PC-3 (cell line): ENCODE data around the gene LINGO3.

ENCODE experiments used
- CTCF ChIP-seq: fragments of 300-600 bp; sonication (generic); conservative IDR thresholded peaks from 2 replicates; pipeline ENCODE4 v1.5.1; 2017; ENCODE audit warnings: antibody characterized with exemption, low read depth, mild to moderate bottlenecking, low read length
- EZH2 ChIP-seq: fragments of 300-600 bp; sonication (generic); IDR thresholded peaks from one replicate; pipeline ENCODE4 v1.6.1; 2017; ENCODE audit warnings: antibody characterized with exemption, mild to moderate bottlenecking, low read length; ENCODE audit not compliant: unreplicated experiment
- EZH2phosphoT487 ChIP-seq: fragments of 300-600 bp; sonication (generic); IDR thresholded peaks from 2 replicates; pipeline ENCODE4 v1.6.1; 2018; ENCODE audit warnings: mild to moderate bottlenecking, antibody characterized with exemption, low read length, borderline replicate concordance

- TF ChIP-seq EZH2: no peak
- TF ChIP-seq EZH2phosphoT487: no peak
- no peak for TF ChIP-seq CTCF
Measured at GRCh38 chr19:2350656-2351055, 42.7 kb upstream of the LINGO3 start.
